OCI-LY3 (cell line): Measurements from ENCODE around the gene GJA1.

ENCODE experiments used
- EZH2phosphoT487 ChIP-seq: fragments of 200-600 bp; shearing (Covaris generic); IDR thresholded peaks from 2 replicates; pipeline ENCODE4 v1.6.1; 2018; ENCODE audit warnings: antibody characterized with exemption, mixed run types, low read depth
- TF ChIP-seq, protein P1 (sequence below): fragments of 200-600, 300-600 bp; sonication (generic); IDR thresholded peaks from 2 replicates; pipeline ENCODE4 v1.5.1; 2014; ENCODE audit warnings: antibody characterized with exemption, low read length, low read depth

DNA sequence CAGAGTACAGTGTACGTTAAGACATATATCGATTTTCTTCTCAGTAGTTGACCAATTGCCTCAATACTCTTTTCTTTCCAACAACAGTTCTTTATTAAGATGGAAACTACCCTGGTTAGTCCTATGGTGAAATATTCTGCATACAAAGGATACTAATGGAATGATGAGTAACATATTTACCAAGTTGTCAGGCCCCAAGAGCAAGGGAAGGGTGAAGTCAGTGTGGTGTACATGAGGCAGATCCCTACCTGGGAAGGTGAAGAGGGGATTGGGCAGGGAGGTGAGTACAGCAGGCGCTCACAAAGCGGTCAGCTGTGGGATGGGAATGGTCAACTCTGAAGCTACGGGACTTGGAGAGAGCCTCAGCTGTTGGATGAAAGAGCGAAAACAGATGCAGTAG is 29.7 kb downstream of the GJA1 start:
- TF ChIP-seq, protein P1, sequence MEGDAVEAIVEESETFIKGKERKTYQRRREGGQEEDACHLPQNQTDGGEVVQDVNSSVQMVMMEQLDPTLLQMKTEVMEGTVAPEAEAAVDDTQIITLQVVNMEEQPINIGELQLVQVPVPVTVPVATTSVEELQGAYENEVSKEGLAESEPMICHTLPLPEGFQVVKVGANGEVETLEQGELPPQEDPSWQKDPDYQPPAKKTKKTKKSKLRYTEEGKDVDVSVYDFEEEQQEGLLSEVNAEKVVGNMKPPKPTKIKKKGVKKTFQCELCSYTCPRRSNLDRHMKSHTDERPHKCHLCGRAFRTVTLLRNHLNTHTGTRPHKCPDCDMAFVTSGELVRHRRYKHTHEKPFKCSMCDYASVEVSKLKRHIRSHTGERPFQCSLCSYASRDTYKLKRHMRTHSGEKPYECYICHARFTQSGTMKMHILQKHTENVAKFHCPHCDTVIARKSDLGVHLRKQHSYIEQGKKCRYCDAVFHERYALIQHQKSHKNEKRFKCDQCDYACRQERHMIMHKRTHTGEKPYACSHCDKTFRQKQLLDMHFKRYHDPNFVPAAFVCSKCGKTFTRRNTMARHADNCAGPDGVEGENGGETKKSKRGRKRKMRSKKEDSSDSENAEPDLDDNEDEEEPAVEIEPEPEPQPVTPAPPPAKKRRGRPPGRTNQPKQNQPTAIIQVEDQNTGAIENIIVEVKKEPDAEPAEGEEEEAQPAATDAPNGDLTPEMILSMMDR: no peak
- TF ChIP-seq EZH2phosphoT487: no peak
